Cardiac muscle cell (in vitro differentiated cells and primary cell): Measurements from ENCODE around the gene NLRC3. TPM values are rescaled to one million over a fixed set of nuclear protein-coding genes. Genes with fewer than 3 reads are reported as not detected.

Experiments used
- DNase-seq, 2 donors: peaks; one replicate each; pipeline versions ENCODE4 v3.0.0 to v3.0.0-alpha.2; 2010 to 2017; ENCODE audit warnings: low read depth in 1 of 2, low spot score in 1 of 2
- H3K27ac ChIP-seq: fragments of 200-600 bp; sonication (generic); 2 replicates; pipeline ENCODE4 v1.5.1; 2016
- H3K27me3 ChIP-seq: fragments of 200-600 bp; sonication (generic); 2 replicates; pipeline ENCODE4 v1.6.0; 2016; ENCODE audit warnings: control low read depth
- H3K36me3 ChIP-seq: fragments of 200-600 bp; sonication (generic); 2 replicates; pipeline ENCODE4 v1.5.1; 2016; ENCODE audit warnings: control low read depth
- H3K4me1 ChIP-seq: fragments of 200-600 bp; sonication (generic); 2 replicates; pipeline ENCODE4 v1.8.1; 2017; ENCODE audit warnings: low read depth, mild to moderate bottlenecking, mixed run types
- H3K4me3 ChIP-seq: fragments of 200-600 bp; sonication (generic); 2 replicates; pipeline ENCODE4 v1.5.1; 2016; ENCODE audit warnings: mild to moderate bottlenecking
- H3K9me3 ChIP-seq: fragments of 200-600 bp; sonication (generic); 2 replicates; pipeline ENCODE4 v1.5.1; 2017; ENCODE audit warnings: low read depth, mild to moderate bottlenecking, control low read depth
- polyA plus RNA-seq: library from polyadenylated mRNA; unstranded; fragments of >200 nt; fragmentation: Nextera tagmentation; extraction: Ambion mirVana; gene quantifications from 2 replicates; pipeline ENCODE4 v1.2.1, GENCODE V29; 2016
- total RNA-seq: library from RNA; depleted of rRNA; stranded (reverse); fragments of >200 nt; gene quantifications from 2 replicates; pipeline ENCODE4 v1.2.3, GENCODE V29; 2016
- TF ChIP-seq, protein P1 (sequence below): IDR thresholded peaks from 2 replicates; pipeline ENCODE4 v1.5.1; 2012; ENCODE audit warnings: low read depth, mild to moderate bottlenecking, low read length

Gene NLRC3
- total and polyA plus RNA-seq, 2 experiments from 2014 or later: 0.09 to 0.61 TPM

DNA sequence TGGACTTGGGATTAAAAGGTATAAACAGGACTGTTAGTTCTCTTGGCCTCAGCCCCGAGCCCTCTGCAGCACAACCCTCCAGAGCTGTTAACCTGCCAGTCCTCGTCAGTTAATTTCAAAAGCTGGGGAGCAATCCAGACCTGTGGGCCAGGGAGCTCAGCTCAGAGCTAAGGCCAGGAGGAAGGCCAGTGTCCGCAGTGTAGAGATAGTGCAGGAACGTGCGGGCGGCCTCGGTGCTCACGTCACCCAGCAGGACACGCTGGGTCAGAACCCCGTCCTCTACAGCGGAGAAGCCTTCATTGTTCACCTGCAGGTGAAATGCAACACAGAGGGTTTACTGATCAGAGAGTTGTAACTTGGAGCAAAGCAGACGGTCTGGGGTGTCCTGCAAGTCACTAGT is 15.4 kb upstream of the NLRC3 start:
- TF ChIP-seq, protein P1, sequence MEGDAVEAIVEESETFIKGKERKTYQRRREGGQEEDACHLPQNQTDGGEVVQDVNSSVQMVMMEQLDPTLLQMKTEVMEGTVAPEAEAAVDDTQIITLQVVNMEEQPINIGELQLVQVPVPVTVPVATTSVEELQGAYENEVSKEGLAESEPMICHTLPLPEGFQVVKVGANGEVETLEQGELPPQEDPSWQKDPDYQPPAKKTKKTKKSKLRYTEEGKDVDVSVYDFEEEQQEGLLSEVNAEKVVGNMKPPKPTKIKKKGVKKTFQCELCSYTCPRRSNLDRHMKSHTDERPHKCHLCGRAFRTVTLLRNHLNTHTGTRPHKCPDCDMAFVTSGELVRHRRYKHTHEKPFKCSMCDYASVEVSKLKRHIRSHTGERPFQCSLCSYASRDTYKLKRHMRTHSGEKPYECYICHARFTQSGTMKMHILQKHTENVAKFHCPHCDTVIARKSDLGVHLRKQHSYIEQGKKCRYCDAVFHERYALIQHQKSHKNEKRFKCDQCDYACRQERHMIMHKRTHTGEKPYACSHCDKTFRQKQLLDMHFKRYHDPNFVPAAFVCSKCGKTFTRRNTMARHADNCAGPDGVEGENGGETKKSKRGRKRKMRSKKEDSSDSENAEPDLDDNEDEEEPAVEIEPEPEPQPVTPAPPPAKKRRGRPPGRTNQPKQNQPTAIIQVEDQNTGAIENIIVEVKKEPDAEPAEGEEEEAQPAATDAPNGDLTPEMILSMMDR: no peak
- H3K36me3 ChIP-seq: no peaks in the 10 kb centered on the region
- H3K9me3 ChIP-seq: no peaks in the 10 kb centered on the region
- H3K4me3 ChIP-seq: no peak overlapping the region
- no peak for DNase-seq
- no peaks in the 10 kb centered on the region for H3K4me1 ChIP-seq
- H3K27me3 ChIP-seq: no peaks in the 10 kb centered on the region
- no peak overlapping the region for H3K27ac ChIP-seq

DNA sequence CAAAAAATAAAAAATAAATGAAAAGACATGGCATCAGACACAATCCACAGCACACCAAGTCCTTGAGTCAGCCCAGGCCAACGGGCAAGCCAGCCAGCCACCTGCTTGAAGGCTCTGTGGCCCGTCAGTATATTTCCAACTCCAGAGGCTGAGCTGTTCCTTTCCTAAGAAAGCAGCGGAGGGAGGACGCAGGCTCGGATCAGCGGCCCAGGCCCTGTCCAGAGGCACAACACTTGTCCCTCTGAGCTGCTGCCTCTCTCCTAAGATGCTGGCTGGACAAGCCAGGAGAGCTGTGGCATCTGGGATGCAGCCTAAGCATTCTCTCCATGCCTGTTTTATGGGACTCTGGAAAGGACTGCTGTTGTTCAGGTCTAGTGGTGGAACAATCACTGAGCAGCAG is 14.8 kb upstream of the NLRC3 start:
- no peaks in the 10 kb centered on the region for H3K27me3 ChIP-seq
- no peak for DNase-seq

DNA sequence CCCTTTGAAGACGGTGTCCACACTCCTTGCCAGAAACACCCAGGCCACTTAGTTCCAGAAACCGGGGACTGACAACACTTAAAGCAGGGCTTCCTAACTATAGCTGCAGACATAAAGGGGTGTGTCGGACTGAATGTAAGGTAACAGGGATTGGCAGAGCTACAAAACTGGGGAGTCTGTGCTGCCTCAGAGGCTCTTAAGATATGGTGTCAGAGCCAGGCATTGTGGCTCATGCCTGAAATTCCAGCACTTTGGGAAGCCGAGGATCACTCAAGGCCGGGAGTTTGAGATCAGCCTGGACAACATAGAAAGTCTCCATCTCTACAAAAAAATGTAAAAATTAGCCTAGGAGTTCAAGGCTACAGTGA is 14.2 kb upstream of the NLRC3 start:
- Histone ChIP-seq H3K4me1 (no peaks in the 10 kb centered on the region), H3K36me3 (no peaks in the 10 kb centered on the region), H3K4me3 (no peak overlapping the region), H3K27ac (peak overlapping the region; percentile 67), H3K27me3 (no peaks in the 10 kb centered on the region), H3K9me3 (no peaks in the 10 kb centered on the region)
- TF ChIP-seq, protein P1: no peak
- DNase-seq: peak in 1 of 2 donors; percentile 57

More for the DNA sequence above, 14.8 kb upstream of the NLRC3 start:
- Histone ChIP-seq H3K9me3 (no peaks in the 10 kb centered on the region), H3K4me1 (no peaks in the 10 kb centered on the region), H3K36me3 (no peaks in the 10 kb centered on the region), H3K27ac (peak overlapping the region; percentile 67), H3K4me3 (no peak overlapping the region)
- TF ChIP-seq, protein P1: no peak

DNA sequence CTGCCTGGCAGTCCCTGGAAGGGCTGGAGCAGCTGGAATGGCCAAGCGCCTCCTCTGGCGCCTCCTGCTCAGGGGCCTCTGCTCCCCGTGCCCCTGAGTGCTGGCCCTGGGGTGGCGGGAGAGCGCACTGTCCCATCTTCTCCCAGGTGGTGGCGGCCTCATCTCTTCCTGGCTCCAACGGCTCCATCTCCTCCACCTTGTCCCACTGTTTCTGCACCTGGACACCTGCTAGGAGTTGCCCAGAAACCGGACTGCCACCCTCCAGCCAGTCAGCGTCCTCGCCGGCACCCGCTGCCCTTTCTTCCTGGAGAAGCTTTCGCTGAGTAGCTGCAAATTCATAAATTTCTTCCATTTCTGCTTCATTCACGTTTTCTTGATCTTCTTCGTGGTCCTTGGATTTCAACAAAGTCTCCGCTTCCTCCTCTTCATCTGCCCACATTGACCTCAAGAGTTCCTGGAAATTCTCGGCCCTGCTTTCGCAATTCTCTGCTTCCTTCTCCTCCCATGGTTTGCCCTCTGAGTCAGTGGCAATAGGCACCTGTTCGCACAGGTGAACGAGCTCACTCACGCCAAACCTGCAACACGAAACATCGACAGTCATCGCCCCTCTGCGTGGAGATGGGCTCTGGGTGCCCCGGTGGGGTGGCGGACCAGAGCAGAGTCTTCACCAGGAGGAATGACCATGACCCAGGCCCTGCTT is 13.7 kb upstream of the NLRC3 start:
- Histone ChIP-seq H3K4me3 (no peak overlapping the region), H3K36me3 (no peaks in the 10 kb centered on the region), H3K9me3 (no peaks in the 10 kb centered on the region), H3K27me3 (no peaks in the 10 kb centered on the region), H3K27ac (peak overlapping the region; percentile 59), H3K4me1 (no peaks in the 10 kb centered on the region)
- DNase-seq: no peak
- TF ChIP-seq, protein P1: no peak

DNA sequence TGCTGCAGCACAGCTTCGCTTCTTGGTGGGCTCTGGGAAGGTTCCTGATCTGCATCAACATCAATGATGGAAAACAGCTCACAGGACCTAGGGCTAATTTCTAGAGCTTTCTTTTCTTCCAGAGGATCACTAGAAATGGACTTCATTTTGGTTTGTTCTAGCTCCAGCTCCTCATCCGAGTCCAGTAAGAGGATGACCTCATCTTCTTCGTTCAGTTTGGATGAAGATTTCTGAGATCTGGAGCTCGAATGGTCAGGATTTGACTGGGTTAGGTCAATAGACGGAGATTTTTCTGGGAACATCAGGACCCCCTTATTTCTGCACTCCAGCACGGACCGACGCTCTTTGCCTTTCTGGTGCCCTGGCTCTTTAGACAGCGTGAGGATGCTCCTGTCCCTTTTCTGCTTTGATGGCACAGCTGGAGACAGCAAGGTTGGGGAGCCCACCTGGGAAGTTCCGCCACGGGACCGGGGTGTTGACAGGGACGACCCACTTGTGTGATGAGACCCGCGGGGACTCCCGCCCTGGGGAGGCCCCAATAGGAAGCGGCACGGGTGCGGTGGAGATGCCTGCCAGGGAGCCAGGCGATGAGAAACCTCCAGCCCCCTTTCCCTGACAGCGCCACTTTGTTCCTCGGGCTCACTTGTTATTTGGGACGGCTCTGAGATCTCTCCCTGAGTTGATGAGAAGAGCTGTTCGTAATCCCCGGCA is 12.9 kb upstream of the NLRC3 start:
- H3K4me3 ChIP-seq: no peak overlapping the region
- H3K4me1 ChIP-seq: no peaks in the 10 kb centered on the region
- TF ChIP-seq, protein P1: no peak
- DNase-seq: no peak
- no peaks in the 10 kb centered on the region for H3K27me3 ChIP-seq
- no peaks in the 10 kb centered on the region for H3K9me3 ChIP-seq
- H3K27ac ChIP-seq: no peak overlapping the region
- no peaks in the 10 kb centered on the region for H3K36me3 ChIP-seq
